K562 (cell line): Measurements from ENCODE around the gene KCTD19. TPM values are rescaled to one million over a fixed set of nuclear protein-coding genes. Genes with fewer than 3 reads are reported as not detected.

Experiments used
- ATAC-seq: fragments of 200-7000 bp; cut with Tn5 transposase; 3 replicates; pipeline ENCODE4 v1.9.1; 2020; ENCODE audit warnings: moderate library complexity
- BruUV-seq: library from RNA; stranded (reverse); fragments of 400-500 nt; replicated peaks from 2 replicates; lab custom pipeline; 2021; lab: Mats Ljungman, UMichigan
- CTCF ChIA-PET: fragments of 300-600 bp; formaldehyde crosslinking; extraction: SDS; loops from one replicate; lab custom pipeline; 2021; ENCODE audit warnings: low intra/inter-chr PET ratio; lab: Yijun Ruan, JAX
- POLR2A ChIA-PET: fragments of 300-600, 350-650 bp; sonication (Branson Sonifier 250); formaldehyde crosslinking; extraction: SDS; loops from one replicate; lab custom pipeline; 2021; ENCODE audit warnings: antibody characterized with exemption, inconsistent platforms; lab: Yijun Ruan, JAX
- DNase-seq, 4 experiments: peaks; one replicate each; pipeline versions ENCODE4 v3.0.0 to v3.0.0-alpha.2; 2011 to 2018; ENCODE audit warnings: low spot score in 3 of 4, mixed read lengths in 3 of 4; ENCODE audit errors: extremely low read depth in 1 of 4
- FAIRE-seq: peaks from 2 replicates; lab custom pipeline; 2011; peaks lifted over from hg19 to GRCh38; lab: Jason Lieb, UNC
- H2AFZ ChIP-seq: 2 replicates; pipeline ENCODE4 v1.6.0; 2011; ENCODE audit warnings: low read depth, low read length, control low read depth, inconsistent platforms
- H3K27ac ChIP-seq: fragments of 200-600 bp; 3 replicates; pipeline ENCODE4 v1.8.0; 2011; ENCODE audit warnings: low read depth, mild to moderate bottlenecking, control low read depth, inconsistent platforms, low read length, moderate library complexity, mixed read lengths; ENCODE audit errors: extremely low read depth
- H3K27me3 ChIP-seq, 2 experiments: fragments of 300-600 bp in 1 of 2; 2 replicates in 1 of 2; 3 replicates in 1 of 2; pipeline versions ENCODE4 v1.6.0 to v1.8.0; 2011; ENCODE audit warnings: inconsistent platforms in 2 of 2, low read length in 2 of 2, mild to moderate bottlenecking in 1 of 2, mixed read lengths in 1 of 2, moderate library complexity in 1 of 2; ENCODE audit not compliant: control insufficient read depth in 2 of 2, insufficient read depth in 2 of 2
- H3K36me3 ChIP-seq: fragments of 300-600 bp; 3 replicates; pipeline ENCODE4 v1.8.0; 2011; ENCODE audit warnings: mild to moderate bottlenecking, low read length, inconsistent platforms; ENCODE audit not compliant: control insufficient read depth, insufficient read depth
- H3K4me1 ChIP-seq, 2 experiments: fragments of 200-600 bp in 1 of 2; replicated peaks in 1 of 2; 2 replicates in 1 of 2; 3 replicates in 1 of 2; pipeline versions ENCODE4 v1.5.1 to v1.8.0; 2011; ENCODE audit warnings: inconsistent platforms in 2 of 2, low read length in 2 of 2, mild to moderate bottlenecking in 1 of 2, mixed read lengths in 1 of 2, moderate library complexity in 1 of 2; ENCODE audit not compliant: control insufficient read depth in 2 of 2, insufficient read depth in 2 of 2
- H3K4me2 ChIP-seq: 2 replicates; pipeline ENCODE4 v1.6.1; 2011; ENCODE audit warnings: low read length, control low read depth, inconsistent platforms, mixed read lengths; ENCODE audit not compliant: insufficient read depth
- H3K4me3 ChIP-seq: fragments of 200-600 bp; sonication (generic), shearing (Covaris generic); 2 replicates; pipeline ENCODE4 v1.5.1; 2016; ENCODE audit warnings: control low read depth, inconsistent platforms
- H3K79me2 ChIP-seq: fragments of 200-600 bp; 3 replicates; pipeline ENCODE4 v1.8.0; 2011; ENCODE audit warnings: low read length, inconsistent platforms; ENCODE audit not compliant: control insufficient read depth, insufficient read depth
- H3K9ac ChIP-seq, 2 experiments: 2 replicates each; pipeline versions ENCODE4 v1.6.0 to v1.6.1; 2011; ENCODE audit warnings: low read depth in 2 of 2, low read length in 2 of 2, control low read depth in 1 of 2, inconsistent platforms in 1 of 2, mild to moderate bottlenecking in 1 of 2, mixed read lengths in 1 of 2; ENCODE audit not compliant: insufficient read depth in 1 of 2
- H3K9me1 ChIP-seq: one replicate; pipeline ENCODE4 v1.6.0; 2011; ENCODE audit warnings: inconsistent platforms, mild to moderate bottlenecking, low read length, moderate library complexity; ENCODE audit not compliant: control insufficient read depth, insufficient read depth
- H3K9me3 ChIP-seq: replicated peaks from 2 replicates; pipeline ENCODE4 v1.5.1; 2011; ENCODE audit warnings: low read depth, low read length, inconsistent platforms; ENCODE audit not compliant: control insufficient read depth, insufficient read depth
- H4K20me1 ChIP-seq: replicated peaks from 2 replicates; pipeline ENCODE4 v1.6.1; 2011; ENCODE audit warnings: low read length, inconsistent platforms, mixed read lengths; ENCODE audit not compliant: control insufficient read depth, insufficient read depth
- BRD9 ChIP-seq: fragments of 450-650 bp; IDR thresholded peaks from 2 replicates; pipeline ENCODE4 v1.6.1; 2018; ENCODE audit warnings: low read depth; ENCODE audit not compliant: partially characterized antibody
- FOXA1 ChIP-seq: fragments of 450-650 bp; IDR thresholded peaks from 2 replicates; pipeline ENCODE4 v1.6.1; 2016; ENCODE audit warnings: mild to moderate bottlenecking, borderline replicate concordance
- FOXP4 ChIP-seq: sonication (generic); formaldehyde crosslinking; IDR thresholded peaks from 2 replicates; pipeline ENCODE4 v1.8.0; 2022; ENCODE audit warnings: mild to moderate bottlenecking, missing genetic modification reagents, borderline replicate concordance
- HNRNPK ChIP-seq: fragments of 200-400 bp; formaldehyde crosslinking; IDR thresholded peaks from one replicate; pipeline ENCODE4 v1.6.1; 2018; ENCODE audit warnings: mild to moderate bottlenecking, low read depth, low read length; ENCODE audit not compliant: poor library complexity, severe bottlenecking
- MEF2D ChIP-seq: conservative IDR thresholded peaks from 2 replicates; pipeline ENCODE4 v1.6.1; 2016; ENCODE audit warnings: low read depth, missing genetic modification characterization, missing compliant biosample characterization
- NONO ChIP-seq, 2 experiments: fragments of 200-400 bp in 1 of 2; fragments of 450-650 bp in 1 of 2; formaldehyde crosslinking in 1 of 2; IDR thresholded peaks; 2 replicates each; pipeline ENCODE4 v1.6.1; 2017; ENCODE audit warnings: low read depth in 2 of 2, mild to moderate bottlenecking in 2 of 2, moderate library complexity in 2 of 2, low read length in 1 of 2
- RBM25 ChIP-seq: fragments of 200-400 bp; formaldehyde crosslinking; IDR thresholded peaks from 2 replicates; pipeline ENCODE4 v1.6.1; 2018; ENCODE audit warnings: low read length, low read depth, moderate library complexity; ENCODE audit not compliant: severe bottlenecking
- SREBF1 ChIP-seq: fragments of 150-350 bp; IDR thresholded peaks from 2 replicates; pipeline ENCODE4 v1.6.1; 2014; ENCODE audit warnings: antibody characterized with exemption, low read depth, low read length, borderline replicate concordance
- TAF7 ChIP-seq: fragments of 450-650 bp; IDR thresholded peaks from 2 replicates; pipeline ENCODE4 v1.6.1; 2016; ENCODE audit warnings: missing genetic modification characterization, missing compliant biosample characterization
- ZNF165 ChIP-seq: fragments of 250-450 bp; sonication (Bioruptor Pico); IDR thresholded peaks from 2 replicates; pipeline ENCODE4 v1.4.0; 2020; ENCODE audit warnings: borderline replicate concordance
- ZNF174 ChIP-seq: fragments of 250-450 bp; sonication (Bioruptor Pico); IDR thresholded peaks from 2 replicates; pipeline ENCODE4 v1.4.0; 2020; ENCODE audit warnings: mild to moderate bottlenecking
- ZNF830 ChIP-seq: fragments of 250-450 bp; sonication (Bioruptor Pico); IDR thresholded peaks from 2 replicates; pipeline ENCODE4 v1.5.0; 2021; ENCODE audit warnings: mild to moderate bottlenecking
- WGBS: fragments of 100-300 bp; shearing (Covaris generic); methylation state at CpG from one replicate; pipeline ENCODE4 v1.1.6; 2016; ENCODE audit warnings: low coverage, mixed read lengths; ENCODE audit not compliant: insufficient coverage; ENCODE audit errors: missing lambda C conversion rate; 5-methylcytosine and 5-hydroxymethylcytosine counted together
- in situ Hi-C: fragments of 300-500 bp; cut with MboI; formaldehyde crosslinking; loops from 4 replicates; pipeline ENCODE4 v1.15.0; 2018; ENCODE audit warnings: inconsistent platforms, mixed read lengths
- intact Hi-C: fragments of 100-400 bp; cut with micrococcal nuclease; formaldehyde crosslinking; loops from 2 replicates; pipeline ENCODE4 v1.14.2; 2022
- polyA plus RNA-seq, 8 experiments: library from polyadenylated mRNA; depleted of rRNA in 4 of 8; stranded (reverse) in 5 of 8; unstranded in 3 of 8; fragments of >200 nt; fragmentation: Nextera tagmentation in 2 of 8; fragmentation: Illumina TruSeq in 1 of 8; extraction: Ambion mirVana in 2 of 8; extraction: Trizol in 1 of 8; gene quantifications; 2 replicates each; pipeline versions ENCODE4 v1.2.1 to v1.2.3, GENCODE V29; 2011 to 2014; ENCODE audit warnings: inconsistent platforms in 1 of 8, missing spikeins in 1 of 8
- total RNA-seq, 7 experiments: library from RNA; depleted of rRNA in 6 of 7; stranded (reverse); fragments of >200 nt in 6 of 7; fragmentation: Illumina TruSeq in 2 of 7; extraction: Trizol in 2 of 7; gene quantifications; 2 replicates each; pipeline versions ENCODE4 v1.2.1 to v1.2.3, GENCODE V29; 2011 to 2021; ENCODE audit warnings: low replicate concordance in 1 of 7

KCTD19 gene
- total and polyA plus RNA-seq, 9 of the 15 experiments (the other 6 are each of a cell fraction or from before 2014, with no cell fraction given), result 0.03 to 0.91 (median 0.22) TPM; not detected in 2

DNA sequence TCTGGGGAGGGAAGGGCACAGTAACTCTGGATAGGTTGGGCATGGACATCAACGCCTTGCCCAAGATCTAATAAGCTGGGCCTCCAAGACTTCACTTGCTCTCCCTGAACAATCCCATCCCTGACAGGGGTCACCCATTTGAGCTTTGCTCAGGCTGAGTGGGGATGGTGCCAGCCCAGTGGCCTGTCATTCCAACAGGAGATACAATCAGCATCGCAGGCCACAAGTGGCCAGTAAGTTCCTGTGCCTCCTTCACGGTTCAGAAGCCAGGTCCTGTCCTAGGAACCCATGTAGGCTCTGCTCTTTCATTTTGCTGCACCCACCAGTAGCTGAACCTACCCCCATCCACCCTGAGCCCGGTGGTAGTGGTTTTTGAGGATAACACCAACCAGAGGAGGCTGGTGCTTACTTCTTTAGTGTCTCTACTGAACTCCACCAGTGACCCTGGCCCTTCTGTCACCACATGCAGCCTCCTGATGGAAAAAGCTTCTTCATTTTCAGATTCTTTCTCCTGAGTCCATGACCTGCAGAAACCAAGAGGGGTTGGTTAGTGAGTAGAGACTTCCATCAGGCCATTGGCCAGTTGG lies 32.3 kb downstream of the KCTD19 start (continued):
- TF ChIP-seq RBM25, result no peak
- no peak for TF ChIP-seq SREBF1
- no peak for TF ChIP-seq HNRNPK
- no peak for TF ChIP-seq ZNF165
- no peak for TF ChIP-seq NONO (IDR thresholded peaks at IDR 0.05; ENCODE audit: low read depth in 2 of 2, low read length in 1 of 2)
- no peak for TF ChIP-seq BRD9
- no peak for TF ChIP-seq FOXA1
- TF ChIP-seq ZNF830, result no peak

GRCh38 chr16:67291461-67291860 lies 35.1 kb downstream of the KCTD19 start:
- 10% methylated on average over 4 of the region's 7 CpGs for WGBS

More at GRCh38 chr16:67291461-67291860, 35.1 kb downstream of the KCTD19 start:
- Histone ChIP-seq H3K4me2 (no peak overlapping the region), H3K27ac (no peak overlapping the region), H3K9me1 (peaks cover 4% of the 10 kb centered on the region), H3K9me3 (no peaks in the 10 kb centered on the region), H3K4me3 (no peak overlapping the region), H3K4me1 (peaks cover 0 to 4% of the 10 kb centered on the region in 2 experiments; a peak in 1 of 5 replicates)
- DNase-seq (no peak), FAIRE-seq (no peak), ATAC-seq (no peak)
- ChIA-PET CTCF (no interaction called here), POLR2A (no interaction called here)
- intact Hi-C loops, result no loop called here
- TF ChIP-seq MEF2D, result no peak
- no peak for TF ChIP-seq ZNF174 (CRISPR knock-in tag)
- no peak for TF ChIP-seq TAF7 (tag)
- TF ChIP-seq FOXP4 (CRISPR knock-in tag), result no peak
- TF ChIP-seq, all 486 proteins: peak for 0
- H3K79me2 ChIP-seq, result no peaks in the 10 kb centered on the region
- peaks cover 8 to 26% of the 10 kb centered on the region in 2 experiments; a peak in 3 of 5 replicates for H3K27me3 ChIP-seq
- in situ Hi-C loops, result no loop called here
- H3K36me3 ChIP-seq, result peaks cover 5% of the 10 kb centered on the region; the same call in 2 of the 3 replicates
- no peaks in the 10 kb centered on the region for H4K20me1 ChIP-seq
- H3K9ac ChIP-seq, result no peak overlapping the region; a peak in 1 of 4 replicates
- no TSS peak for BruUV-seq
- H2AFZ ChIP-seq, result no peak overlapping the region
